Activated T-helper 1 cell treated with Interleukin-2 at 50 U/mL for 16 hours (primary cell): ENCODE data around the gene TMEM196.

Source experiments
- DNase-seq: peaks from one replicate; pipeline ENCODE4 v3.0.0-alpha.2; 2020; ENCODE audit warnings: low read depth

Gene TMEM196

DNA sequence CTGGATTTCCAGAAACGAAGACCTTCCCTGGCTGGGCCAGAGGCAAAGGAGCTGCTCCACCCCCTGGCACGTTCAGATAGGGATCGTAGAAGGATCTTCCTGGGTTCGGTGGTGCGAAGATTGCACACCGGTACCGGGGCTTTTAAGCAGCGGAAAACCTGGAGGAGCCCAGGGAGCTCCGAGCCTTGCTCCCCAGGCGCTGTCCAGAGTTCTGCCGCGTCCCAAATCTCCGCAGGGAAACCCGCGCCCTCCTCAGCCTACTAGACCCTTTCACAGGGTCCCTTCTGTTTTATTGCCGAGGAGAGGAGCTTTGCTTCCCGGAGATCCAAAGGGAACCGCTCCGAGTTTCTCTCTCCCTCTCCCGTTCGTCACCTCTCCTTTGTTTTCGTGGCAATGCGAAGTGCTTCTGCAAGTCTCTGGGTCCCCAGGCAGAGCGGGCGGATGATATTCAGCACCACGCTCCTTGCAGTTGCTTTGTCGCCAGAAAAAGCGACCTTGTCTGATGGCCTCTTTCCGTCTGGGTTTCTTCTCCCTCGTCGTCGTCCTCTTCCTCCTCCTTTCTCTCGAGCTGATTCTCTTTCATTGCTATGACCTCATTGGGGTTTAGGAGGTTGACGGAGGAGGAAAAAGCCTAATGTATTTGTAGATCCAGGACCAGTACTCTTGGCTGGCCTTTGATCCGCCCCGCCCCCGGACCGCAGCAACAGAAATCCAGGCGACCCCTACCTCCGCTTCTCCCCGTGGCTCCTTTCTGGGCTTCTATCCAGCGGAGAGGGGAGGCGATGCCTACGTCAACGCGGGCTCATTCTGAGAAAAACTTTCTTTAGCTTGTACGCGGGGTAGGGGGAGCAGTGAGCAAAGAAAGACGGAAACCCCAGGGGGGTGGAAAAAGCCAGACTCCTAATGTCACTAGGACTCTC lies at the start of gene TMEM196:
Gene TMEM196 (minus strand): TSS at position 777 of the 920 bp plus-strand sequence. CDS start 921 bp downstream, outside the sequence.
- DNase-seq, result no peak

GRCh38 chr7:19816128-19816527 lies 42.7 kb upstream of the TMEM196 start:
- no peak for DNase-seq

GRCh38 chr7:19815546-19815945 lies 42.1 kb upstream of the TMEM196 start:
- no peak for DNase-seq

DNA sequence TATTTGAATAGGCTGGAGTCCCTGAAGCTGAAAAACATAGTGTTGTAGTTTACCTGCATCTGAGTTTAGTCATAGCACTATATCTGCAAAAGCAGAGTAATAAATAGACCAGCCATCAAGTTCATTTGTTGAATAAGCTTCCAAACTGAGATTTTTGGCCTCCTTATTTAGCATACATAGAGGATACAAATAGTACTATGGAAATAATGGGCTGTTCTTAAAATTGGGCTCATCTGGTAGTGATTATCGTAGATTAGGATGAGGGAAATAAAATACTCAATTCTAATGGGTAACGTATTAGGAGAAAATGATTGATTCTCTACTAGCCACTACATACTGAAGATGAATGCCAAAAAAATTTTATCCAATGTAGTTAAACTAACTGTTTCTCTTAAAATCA lies 41.4 kb upstream of the TMEM196 start:
- no peak for DNase-seq

GRCh38 chr7:19811386-19811785 lies 38.0 kb upstream of the TMEM196 start:
- no peak for DNase-seq

GRCh38 chr7:19798986-19799385 lies 25.6 kb upstream of the TMEM196 start:
- no peak for DNase-seq

- no peak for DNase-seq
These were observed 10.1 kb upstream of the TMEM196 start for GRCh38 chr7:19783541-19783940.

DNA sequence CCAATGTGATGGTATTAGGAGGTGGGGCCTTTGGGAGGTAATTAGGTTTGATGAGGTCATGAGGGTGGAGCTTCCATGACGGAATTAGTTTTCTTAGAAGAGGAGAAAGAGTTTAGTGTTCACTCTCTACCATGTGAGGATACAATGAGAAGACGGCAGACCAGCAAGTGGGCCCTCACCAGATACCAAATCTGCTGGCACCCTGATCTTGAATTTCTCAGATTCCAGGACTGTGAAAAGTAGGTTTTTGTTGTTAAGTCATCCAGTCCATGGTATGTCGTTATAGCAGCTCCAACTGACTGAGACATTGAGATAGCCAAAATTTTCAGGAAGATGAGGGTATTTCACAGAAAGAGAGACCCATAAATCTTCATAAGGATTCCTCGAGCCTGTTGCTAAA lies 3.6 kb upstream of the TMEM196 start:
- DNase-seq, result no peak

- no peak for DNase-seq
These were observed 2.2 kb upstream of the TMEM196 start for GRCh38 chr7:19775578-19775977.

DNA sequence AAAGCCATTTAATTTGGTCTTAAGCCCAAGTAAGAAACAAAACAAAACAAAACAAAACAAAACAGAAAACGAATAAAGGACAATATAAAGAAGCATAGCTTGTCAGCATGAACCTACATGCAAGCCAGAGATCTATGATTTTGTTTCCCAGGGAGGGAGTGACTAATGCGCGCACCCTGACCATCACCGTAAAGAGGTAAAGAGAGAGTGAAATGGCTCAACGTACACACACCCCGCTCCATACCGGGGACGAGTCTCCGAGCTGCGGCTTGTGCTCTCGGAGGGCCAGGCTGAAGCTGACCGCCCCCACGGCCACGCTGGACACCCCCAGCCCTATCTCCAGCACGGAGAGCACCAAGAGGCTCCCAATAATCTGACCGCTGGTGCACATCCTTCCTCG lies 1.1 kb downstream of the TMEM196 start:
- DNase-seq, result no peak

GRCh38 chr7:19762631-19763030 lies 10.8 kb downstream of the TMEM196 start:
- DNase-seq, result no peak

GRCh38 chr7:19754521-19755116 lies 18.8 kb downstream of the TMEM196 start:
- no peak for DNase-seq

DNA sequence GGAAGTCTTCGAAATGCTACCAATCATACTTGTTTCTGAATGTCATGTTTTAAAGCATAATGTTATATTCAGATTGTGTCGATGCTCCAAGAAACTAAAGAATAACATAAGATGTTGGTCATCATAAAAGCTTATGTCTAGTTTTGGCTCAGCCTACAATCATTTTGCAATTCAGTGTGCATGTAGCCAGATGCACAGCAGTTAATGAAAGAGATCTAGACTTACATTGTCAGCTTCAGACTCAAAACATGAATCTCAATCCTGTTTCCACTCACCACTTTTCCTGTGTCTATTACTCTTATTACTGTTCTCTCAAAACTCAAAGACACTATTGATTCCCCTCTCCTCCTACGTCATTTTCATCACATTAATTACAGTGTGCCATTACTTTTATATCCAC lies 21.4 kb downstream of the TMEM196 start:
- no peak for DNase-seq

GRCh38 chr7:19749658-19750057 lies 23.8 kb downstream of the TMEM196 start:
- DNase-seq, result no peak

GRCh38 chr7:19747740-19748339 lies 25.6 kb downstream of the TMEM196 start:
- no peak for DNase-seq

- no peak for DNase-seq
These were observed 29.3 kb downstream of the TMEM196 start for GRCh38 chr7:19744075-19744474.

GRCh38 chr7:19728716-19729115 lies 44.7 kb downstream of the TMEM196 start:
- no peak for DNase-seq

DNA sequence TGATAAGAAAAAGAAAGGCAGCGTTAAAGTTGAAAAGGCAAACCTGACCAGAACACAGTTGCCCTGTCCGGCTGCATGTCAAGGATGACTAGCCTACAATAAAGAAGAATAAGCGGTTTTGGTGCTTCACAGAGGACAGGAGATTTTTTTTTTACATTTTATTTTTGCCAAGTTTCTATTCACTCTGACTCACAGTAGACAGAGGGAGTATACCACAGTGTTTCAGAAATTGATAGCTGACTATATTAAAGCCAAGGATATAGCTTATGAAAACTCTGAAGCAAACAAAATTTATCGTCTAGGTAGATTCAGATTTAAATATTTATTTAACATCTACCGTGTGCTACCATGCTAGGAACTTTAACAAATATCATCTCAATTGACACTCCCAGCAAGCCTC lies 47.6 kb downstream of the TMEM196 start:
- no peak for DNase-seq

DNA sequence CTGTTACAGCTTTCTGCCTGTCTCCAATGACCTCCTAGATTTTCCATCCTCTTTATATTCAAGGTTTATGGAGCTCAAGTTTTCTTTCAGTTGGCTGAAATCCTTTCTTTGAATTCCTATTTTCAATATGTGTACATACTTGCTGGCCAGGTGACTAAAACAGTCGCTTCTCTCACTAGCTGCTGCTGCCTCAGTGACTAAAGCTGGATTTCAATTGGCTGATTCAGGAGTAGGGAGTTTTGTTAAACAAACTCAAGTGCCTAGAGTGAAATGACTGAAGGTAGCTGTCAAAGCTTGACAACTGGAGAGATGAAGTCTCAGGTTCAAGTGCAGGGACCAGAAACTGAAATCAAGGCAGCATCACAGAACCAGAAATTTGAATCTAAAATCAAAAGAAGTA lies 57.9 kb downstream of the TMEM196 start:
- DNase-seq, result no peak

DNA sequence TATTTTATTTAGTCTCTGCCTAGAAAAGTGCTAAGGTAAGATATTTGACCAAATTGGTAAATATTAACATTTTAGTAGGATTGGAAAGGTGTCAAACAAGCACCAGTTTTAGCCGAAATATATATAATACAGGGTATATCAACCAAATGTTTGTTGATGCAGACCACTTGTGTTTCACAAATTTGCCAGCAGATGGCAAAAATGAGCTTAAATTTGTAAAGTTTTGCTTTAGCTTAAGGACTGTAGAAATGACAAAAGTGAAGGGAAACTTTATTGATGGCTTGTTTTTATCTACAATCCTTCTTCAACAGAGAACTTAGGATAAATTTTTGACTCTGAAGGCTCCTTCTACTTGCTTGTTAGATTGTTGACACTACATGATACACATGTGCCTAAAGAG lies 59.7 kb downstream of the TMEM196 start:
- no peak for DNase-seq

- DNase-seq, result no peak
These were observed 64.2 kb downstream of the TMEM196 start for GRCh38 chr7:19709249-19709578.

DNA sequence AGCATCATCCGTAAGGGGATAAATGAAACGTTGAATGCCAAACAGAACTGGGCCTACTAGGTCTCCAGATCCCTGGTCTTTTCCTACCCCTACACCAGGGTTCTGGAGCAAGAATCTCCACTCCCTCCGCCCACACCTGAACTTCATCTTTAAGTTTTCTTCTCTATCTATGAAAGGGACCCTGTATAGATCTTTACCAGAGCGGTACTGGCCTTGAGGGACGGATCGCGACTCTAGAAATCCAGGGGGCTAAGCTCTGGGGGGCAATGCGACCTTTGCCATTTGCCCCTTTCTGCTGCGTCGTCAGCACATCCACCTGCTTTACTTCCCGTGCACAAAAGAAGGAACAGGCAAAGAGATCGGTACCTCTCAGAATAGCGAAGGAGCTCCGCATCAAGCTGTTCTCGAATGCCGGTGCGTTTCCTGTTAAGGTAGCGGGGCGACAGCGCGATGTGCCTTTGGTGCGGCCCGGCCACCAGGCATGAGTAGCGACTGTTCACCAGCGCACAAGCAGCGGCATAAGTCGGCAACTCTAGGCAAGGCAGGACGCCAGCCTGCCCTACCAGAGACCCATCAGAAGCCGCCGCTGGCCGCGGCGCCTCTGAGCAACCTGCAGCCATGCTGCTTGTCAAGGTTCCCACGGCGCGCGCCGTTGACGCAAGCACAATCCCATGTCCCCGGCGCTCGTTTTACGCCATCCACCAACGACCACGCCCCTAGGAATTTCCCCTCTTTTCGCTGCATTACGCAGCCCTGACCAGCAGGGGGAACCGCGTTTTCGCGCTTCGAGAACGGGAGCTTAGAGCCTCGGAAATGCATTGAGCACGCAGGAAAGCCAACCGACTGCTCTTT lies 64.8 kb downstream of the TMEM196 start, which contains the start of gene POLR1F:
Gene POLR1F (minus strand): TSS at position 641 of the 852 bp plus-strand sequence. CDS start 21 bp downstream, at position 620.
- DNase-seq, result peak; percentile 83
